ENCODE results near the gene TC2N.

- TF ChIP-seq CTCF (IDR thresholded peaks at IDR 0.05; ENCODE audit: extremely low read depth in 1 of 2, insufficient read depth in 1 of 2, low read depth in 1 of 2, low read length in 2 of 2) (no peak), POLR2A (IDR thresholded peaks at IDR 0.05; ENCODE audit: low read depth, low read length) (no peak), MAX (IDR thresholded peaks at IDR 0.05; ENCODE audit: insufficient read depth, insufficient read length) (no peak), JUN (IDR thresholded peaks at IDR 0.05; ENCODE audit: borderline replicate concordance, insufficient read depth, insufficient read length, low read depth) (no peak), EZH2 (IDR thresholded peaks at IDR 0.05; ENCODE audit: borderline replicate concordance, low read depth, low read length, severe bottlenecking) (no peak), FOS (IDR thresholded peaks at IDR 0.05; ENCODE audit: borderline replicate concordance, insufficient read depth, low read length) (no peak)
These were observed 124.1 kb downstream of the TC2N start for GRCh38 chr14:91743305-91743653.

Measured in endothelial cell of umbilical vein (primary cell).